GM12872 (cell line): ENCODE measurements around the gene MYB.

ENCODE experiments used
- CTCF ChIP-seq: IDR thresholded peaks from 3 replicates; pipeline ENCODE4 v1.5.1; 2011; ENCODE audit warnings: low read depth, mild to moderate bottlenecking, low read length, moderate library complexity; ENCODE audit not compliant: insufficient read depth

MYB gene

GRCh38 chr6:135260612-135261011 is 79.5 kb downstream of the MYB start:
- TF ChIP-seq CTCF = no peak

GRCh38 chr6:135261872-135262725 is 81.0 kb downstream of the MYB start:
- TF ChIP-seq CTCF = no peak

- TF ChIP-seq CTCF = no peak
Observed at GRCh38 chr6:135265278-135265677, 84.2 kb downstream of the MYB start.

GRCh38 chr6:135266675-135267074 is 85.6 kb downstream of the MYB start:
- no peak for TF ChIP-seq CTCF

GRCh38 chr6:135267085-135267484 is 86.0 kb downstream of the MYB start:
- no peak for TF ChIP-seq CTCF

- no peak for TF ChIP-seq CTCF
Observed at GRCh38 chr6:135268263-135268662, 87.2 kb downstream of the MYB start.

- no peak for TF ChIP-seq CTCF
Observed at GRCh38 chr6:135268740-135269139, 87.6 kb downstream of the MYB start.
